ENCODE data around the gene MIB1.

The MIB1 gene

GRCh38 chr18:21853775-21854552, 113.4 kb downstream of the MIB1 start:
- CTCF ChIA-PET: interaction anchor here (0.7 kb wide), 1 partner anchor 355 kb away, joined by 3 read pairs; no protein-coding TSS in a partner anchor
- no peak for DNase-seq (ENCODE audit: extremely low spot score)
- POLR2A ChIA-PET: no interaction called here
- TF ChIP-seq PKNOX1 (IDR thresholded peaks at IDR 0.05) (no peak), ELF4 (IDR thresholded peaks at IDR 0.05) (no peak), FOXA1 (IDR thresholded peaks at IDR 0.05) (no peak), FOXM1 (IDR thresholded peaks at IDR 0.05; ENCODE audit: borderline replicate concordance) (no peak)

- ChIA-PET CTCF (no interaction called here), POLR2A (no interaction called here)
- no peak for DNase-seq (ENCODE audit: extremely low spot score)
- TF ChIP-seq L3MBTL2 (conservative IDR thresholded peaks at IDR 0.05): no peak
Observed at GRCh38 chr18:21855432-21855831, 114.8 kb downstream of the MIB1 start.

GRCh38 chr18:21857871-21858270, 117.3 kb downstream of the MIB1 start:
- ChIA-PET POLR2A (no interaction called here), CTCF (interaction anchor here (0.5 kb wide), 1 partner anchor 14 kb away, joined by 3 read pairs; no protein-coding TSS in a partner anchor)
- TF ChIP-seq PKNOX1 (IDR thresholded peaks at IDR 0.05) (no peak), NFRKB (IDR thresholded peaks at IDR 0.05) (no peak), SUZ12 (IDR thresholded peaks at IDR 0.05) (no peak), LEF1 (IDR thresholded peaks at IDR 0.05; ENCODE audit: borderline replicate concordance) (no peak), FOXK2 (IDR thresholded peaks at IDR 0.05) (no peak), SP1 (IDR thresholded peaks at IDR 0.05) (no peak), FOXM1 (IDR thresholded peaks at IDR 0.05; ENCODE audit: borderline replicate concordance) (no peak), L3MBTL2 (conservative IDR thresholded peaks at IDR 0.05) (no peak), ELF4 (IDR thresholded peaks at IDR 0.05) (no peak)
- DNase-seq (ENCODE audit: extremely low spot score): no peak

- TF ChIP-seq CTBP1 (IDR thresholded peaks at IDR 0.05; ENCODE audit: borderline replicate concordance): no peak
- TF ChIP-seq PKNOX1 (IDR thresholded peaks at IDR 0.05): no peak
- no peak for TF ChIP-seq L3MBTL2 (conservative IDR thresholded peaks at IDR 0.05)
- no peak for TF ChIP-seq NFRKB (IDR thresholded peaks at IDR 0.05)
- TF ChIP-seq ZNF384 (IDR thresholded peaks at IDR 0.05): no peak
- TF ChIP-seq FOXA1 (IDR thresholded peaks at IDR 0.05): no peak
- TF ChIP-seq FOXK2 (IDR thresholded peaks at IDR 0.05): no peak
- no peak for TF ChIP-seq HDGF (IDR thresholded peaks at IDR 0.05; ENCODE audit: borderline replicate concordance)
- TF ChIP-seq TARDBP (IDR thresholded peaks at IDR 0.05): no peak
- no peak for DNase-seq (ENCODE audit: extremely low spot score)
- ChIA-PET POLR2A (no interaction called here), CTCF (interaction anchor here (0.5 kb wide), 1 partner anchor 15 kb away, joined by 3 read pairs; no protein-coding TSS in a partner anchor)
Observed at GRCh38 chr18:21858544-21858943, 118.0 kb downstream of the MIB1 start.

GRCh38 chr18:21864386-21864785, 123.8 kb downstream of the MIB1 start:
- ChIA-PET POLR2A (no interaction called here), CTCF (no interaction called here)
- TF ChIP-seq SP1 (IDR thresholded peaks at IDR 0.05) (no peak), HDGF (IDR thresholded peaks at IDR 0.05; ENCODE audit: borderline replicate concordance) (no peak), FOXK2 (IDR thresholded peaks at IDR 0.05) (no peak), L3MBTL2 (conservative IDR thresholded peaks at IDR 0.05) (no peak), CTBP1 (IDR thresholded peaks at IDR 0.05; ENCODE audit: borderline replicate concordance) (no peak), ZNF384 (IDR thresholded peaks at IDR 0.05) (no peak), FOXA1 (IDR thresholded peaks at IDR 0.05) (no peak), PKNOX1 (IDR thresholded peaks at IDR 0.05) (no peak)
- DNase-seq (ENCODE audit: extremely low spot score): no peak

GRCh38 chr18:21865043-21865442, 124.5 kb downstream of the MIB1 start:
- CTCF ChIA-PET: no interaction called here
- TF ChIP-seq FOXM1 (IDR thresholded peaks at IDR 0.05; ENCODE audit: borderline replicate concordance) (no peak), CTBP1 (IDR thresholded peaks at IDR 0.05; ENCODE audit: borderline replicate concordance) (no peak), SP1 (IDR thresholded peaks at IDR 0.05) (no peak), ARNT (IDR thresholded peaks at IDR 0.05) (no peak), FOXK2 (IDR thresholded peaks at IDR 0.05) (no peak), L3MBTL2 (conservative IDR thresholded peaks at IDR 0.05) (no peak), ZNF384 (IDR thresholded peaks at IDR 0.05) (no peak), FOXA1 (IDR thresholded peaks at IDR 0.05) (no peak), NFRKB (IDR thresholded peaks at IDR 0.05) (no peak), HDGF (IDR thresholded peaks at IDR 0.05; ENCODE audit: borderline replicate concordance) (no peak), LEF1 (IDR thresholded peaks at IDR 0.05; ENCODE audit: borderline replicate concordance) (no peak), BHLHE40 (IDR thresholded peaks at IDR 0.05; ENCODE audit: borderline replicate concordance) (no peak), SUZ12 (IDR thresholded peaks at IDR 0.05) (no peak), ELF4 (IDR thresholded peaks at IDR 0.05) (no peak), PKNOX1 (IDR thresholded peaks at IDR 0.05) (no peak), TARDBP (IDR thresholded peaks at IDR 0.05) (no peak)
- DNase-seq (ENCODE audit: extremely low spot score): no peak
- POLR2A ChIA-PET: no interaction called here
